GM21367 (cell line): ENCODE results near the gene IRX5.

ENCODE experiments used
- ATAC-seq: cut with Tn5 transposase; IDR thresholded peaks from one replicate; pipeline ENCODE4 v1.9.1; 2021; ENCODE audit not compliant: unreplicated experiment

IRX5 gene

DNA sequence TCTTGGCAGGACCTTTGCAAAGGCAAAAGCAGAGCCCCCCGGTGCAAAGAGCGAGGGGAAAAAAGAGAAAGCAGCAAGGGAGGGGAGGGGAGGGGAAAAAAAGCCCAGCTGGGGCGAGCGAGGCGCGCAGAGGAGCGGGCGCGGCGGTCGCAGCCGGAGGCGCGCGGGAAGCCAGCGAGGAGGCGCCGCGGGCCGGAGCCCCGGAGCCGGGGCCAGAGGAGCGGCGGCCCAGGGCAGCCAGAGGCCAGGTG, 129 bp downstream of the IRX5 start:
- no peak for ATAC-seq

DNA sequence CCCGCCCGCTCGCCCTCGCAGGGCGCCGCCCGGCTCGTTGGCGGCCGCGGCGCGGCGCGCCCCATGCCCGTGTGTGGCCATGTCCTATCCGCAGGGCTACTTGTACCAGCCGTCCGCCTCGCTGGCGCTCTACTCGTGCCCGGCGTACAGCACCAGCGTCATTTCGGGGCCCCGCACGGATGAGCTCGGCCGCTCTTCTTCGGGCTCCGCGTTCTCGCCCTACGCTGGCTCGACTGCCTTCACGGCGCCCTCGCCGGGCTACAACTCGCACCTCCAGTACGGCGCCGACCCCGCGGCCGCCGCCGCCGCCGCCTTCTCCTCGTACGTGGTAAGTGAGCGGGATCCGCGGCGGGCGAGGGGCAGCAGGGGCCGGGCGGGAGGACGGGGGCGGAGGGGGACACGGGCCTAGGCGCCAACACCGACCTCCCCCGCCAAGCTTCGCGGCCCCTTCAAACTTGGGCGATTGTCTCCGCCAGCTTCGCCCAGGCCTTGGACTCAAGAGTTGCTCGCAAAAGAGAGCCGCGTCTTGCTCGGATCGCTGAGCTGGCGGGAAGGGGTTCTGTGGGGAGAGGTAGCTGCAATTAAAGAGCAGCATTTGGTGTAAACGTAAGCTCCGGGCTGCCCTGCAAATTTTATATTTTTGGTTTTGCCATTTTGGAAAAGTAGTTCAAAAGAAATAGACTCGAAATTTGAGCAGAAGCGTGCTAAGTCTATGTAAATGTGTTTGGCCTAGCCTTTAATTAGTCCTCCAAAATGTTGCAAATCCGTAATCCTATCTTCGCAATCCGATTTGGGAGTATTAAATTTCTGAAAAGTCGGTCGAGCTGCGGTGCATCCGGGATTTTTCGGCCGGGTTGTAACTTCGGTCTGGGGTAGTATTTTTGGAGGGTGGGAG, 702 bp downstream of the IRX5 start:
- no peak for ATAC-seq

DNA sequence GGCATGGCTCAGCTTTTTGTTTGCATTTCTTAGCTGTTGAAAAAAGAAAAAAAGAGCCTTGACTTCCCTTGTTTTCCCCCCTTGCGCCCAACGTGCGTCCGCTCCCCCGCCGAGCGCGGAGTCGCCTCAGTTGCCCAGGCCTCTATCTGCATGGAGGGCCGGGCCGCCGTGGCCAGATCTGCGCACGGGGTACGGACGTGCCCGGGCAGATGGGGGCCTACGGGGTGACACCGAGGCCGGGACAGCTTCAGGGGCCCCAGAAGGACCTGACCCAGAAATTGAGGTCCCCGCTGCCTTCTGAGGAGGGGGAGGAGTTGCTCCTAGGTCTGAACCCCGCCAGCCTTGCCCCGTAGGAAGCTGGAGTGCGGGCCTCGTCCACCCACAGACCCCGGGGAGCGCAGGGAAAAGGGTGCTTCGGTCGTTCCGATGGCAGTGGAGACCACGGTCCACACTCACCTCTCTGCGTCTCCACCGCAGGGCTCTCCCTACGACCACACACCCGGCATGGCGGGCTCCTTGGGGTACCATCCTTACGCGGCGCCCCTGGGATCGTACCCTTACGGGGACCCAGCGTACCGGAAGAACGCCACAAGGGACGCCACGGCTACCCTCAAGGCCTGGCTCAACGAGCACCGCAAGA, 1.5 kb downstream of the IRX5 start:
- ATAC-seq: no peak

DNA sequence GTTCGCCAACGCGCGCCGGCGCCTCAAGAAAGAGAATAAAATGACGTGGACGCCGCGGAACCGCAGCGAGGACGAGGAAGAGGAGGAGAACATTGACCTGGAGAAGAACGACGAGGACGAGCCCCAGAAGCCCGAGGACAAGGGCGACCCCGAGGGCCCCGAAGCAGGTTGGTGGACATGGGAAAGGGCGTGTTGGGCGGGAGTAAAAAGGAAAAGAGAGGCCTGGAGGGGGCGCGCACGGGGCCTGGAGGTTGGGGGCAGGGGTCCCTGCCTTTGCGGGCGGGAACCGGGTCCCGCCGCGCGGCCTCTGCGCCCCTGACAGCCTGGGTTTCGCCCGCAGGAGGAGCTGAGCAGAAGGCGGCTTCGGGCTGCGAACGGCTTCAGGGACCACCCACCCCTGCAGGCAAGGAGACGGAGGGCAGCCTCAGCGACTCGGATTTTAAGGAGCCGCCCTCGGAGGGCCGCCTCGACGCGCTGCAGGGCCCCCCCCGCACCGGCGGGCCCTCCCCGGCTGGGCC, 2.1 kb downstream of the IRX5 start:
- ATAC-seq: no peak

DNA sequence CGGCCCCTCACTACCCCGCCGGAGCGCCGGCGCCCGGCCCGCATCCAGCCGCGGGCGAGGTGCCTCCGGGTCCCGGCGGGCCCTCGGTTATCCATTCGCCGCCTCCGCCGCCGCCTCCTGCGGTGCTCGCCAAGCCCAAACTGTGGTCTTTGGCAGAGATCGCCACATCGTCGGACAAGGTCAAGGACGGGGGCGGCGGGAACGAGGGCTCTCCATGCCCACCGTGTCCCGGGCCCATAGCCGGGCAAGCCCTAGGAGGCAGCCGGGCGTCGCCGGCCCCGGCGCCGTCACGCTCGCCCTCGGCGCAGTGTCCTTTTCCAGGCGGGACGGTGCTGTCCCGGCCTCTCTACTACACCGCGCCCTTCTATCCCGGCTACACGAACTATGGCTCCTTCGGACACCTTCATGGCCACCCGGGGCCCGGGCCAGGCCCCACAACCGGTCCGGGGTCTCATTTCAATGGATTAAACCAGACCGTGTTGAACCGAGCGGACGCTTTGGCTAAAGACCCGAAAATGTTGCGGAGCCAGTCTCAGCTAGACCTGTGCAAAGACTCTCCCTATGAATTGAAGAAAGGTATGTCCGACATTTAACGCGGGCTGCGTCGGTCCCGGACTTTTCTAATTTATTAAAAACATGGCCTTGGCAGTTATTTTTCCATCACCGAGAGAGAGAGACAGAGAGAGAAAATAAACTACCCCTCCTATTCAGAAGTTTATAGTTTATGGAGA, 2.8 kb downstream of the IRX5 start:
- ATAC-seq: no peak

DNA sequence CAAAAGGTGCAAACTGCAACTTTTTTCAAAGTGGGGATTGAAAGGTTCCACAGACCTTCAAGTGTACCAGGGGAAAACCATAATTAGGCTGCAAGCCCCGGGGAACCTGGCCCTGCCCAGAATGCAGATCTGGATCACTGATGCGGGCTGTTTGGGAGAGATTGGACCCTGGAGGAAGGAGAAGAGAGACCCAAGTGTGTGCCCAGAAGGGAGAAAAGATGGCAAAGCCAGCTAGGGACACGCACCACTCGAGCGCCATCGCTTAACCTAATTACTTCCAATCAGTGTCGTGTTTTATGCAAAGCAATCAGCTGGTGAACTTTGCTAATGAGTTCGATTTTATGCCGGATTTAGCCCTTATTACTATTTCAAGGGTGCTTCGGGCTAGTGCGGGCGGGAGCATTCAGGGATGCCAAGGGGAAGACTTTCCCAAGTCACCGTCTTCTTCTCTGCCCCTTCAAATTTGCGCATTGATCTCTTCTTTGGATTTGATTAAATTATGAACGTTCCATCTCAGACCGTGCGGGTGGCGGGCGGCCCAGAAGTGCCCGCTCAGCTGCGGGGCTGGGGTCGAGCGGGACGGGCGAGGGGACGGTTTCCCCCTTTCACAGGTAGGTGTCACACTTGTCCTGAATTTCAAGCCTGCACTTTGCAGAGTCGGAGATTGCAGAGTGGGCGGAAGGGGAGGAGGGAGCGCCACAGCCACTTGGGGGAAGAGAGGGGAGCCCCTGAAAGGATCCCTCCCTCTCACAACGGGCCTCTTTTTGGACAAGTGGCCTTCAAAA, 4.0 kb downstream of the IRX5 start:
- no peak for ATAC-seq

DNA sequence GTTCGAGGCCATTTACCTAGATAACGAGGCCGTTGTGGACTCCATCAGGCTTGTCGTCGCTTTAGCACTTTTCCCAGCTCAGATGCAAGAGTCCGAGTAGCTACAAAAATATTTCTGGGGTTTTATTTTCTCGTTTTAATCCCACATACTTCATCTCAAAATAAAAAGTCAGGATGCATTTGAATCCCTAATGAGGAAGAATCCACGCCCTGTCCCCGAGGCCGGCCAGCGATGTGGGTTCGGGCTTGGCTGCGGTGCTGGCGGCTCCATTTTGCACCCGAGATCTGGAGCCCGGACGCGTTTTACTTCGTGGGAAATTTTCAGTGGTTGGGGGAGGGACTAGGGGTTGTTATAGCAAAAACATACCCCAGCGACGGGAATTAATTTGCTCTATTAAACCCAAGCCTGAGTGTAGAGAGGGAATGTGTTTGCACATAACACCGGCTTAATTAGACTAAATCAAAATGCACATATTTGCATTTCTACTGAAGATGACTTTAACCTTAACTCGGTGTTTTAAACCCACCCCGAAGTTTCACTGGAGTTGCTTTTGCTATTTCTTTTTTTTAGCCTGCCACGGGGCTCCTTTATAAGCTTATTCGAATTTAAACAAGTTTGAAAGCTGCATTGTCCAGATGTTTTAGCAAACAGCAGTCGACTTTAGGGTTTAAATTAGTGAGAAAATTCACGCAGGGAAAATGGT, 4.8 kb downstream of the IRX5 start:
- no peak for ATAC-seq

DNA sequence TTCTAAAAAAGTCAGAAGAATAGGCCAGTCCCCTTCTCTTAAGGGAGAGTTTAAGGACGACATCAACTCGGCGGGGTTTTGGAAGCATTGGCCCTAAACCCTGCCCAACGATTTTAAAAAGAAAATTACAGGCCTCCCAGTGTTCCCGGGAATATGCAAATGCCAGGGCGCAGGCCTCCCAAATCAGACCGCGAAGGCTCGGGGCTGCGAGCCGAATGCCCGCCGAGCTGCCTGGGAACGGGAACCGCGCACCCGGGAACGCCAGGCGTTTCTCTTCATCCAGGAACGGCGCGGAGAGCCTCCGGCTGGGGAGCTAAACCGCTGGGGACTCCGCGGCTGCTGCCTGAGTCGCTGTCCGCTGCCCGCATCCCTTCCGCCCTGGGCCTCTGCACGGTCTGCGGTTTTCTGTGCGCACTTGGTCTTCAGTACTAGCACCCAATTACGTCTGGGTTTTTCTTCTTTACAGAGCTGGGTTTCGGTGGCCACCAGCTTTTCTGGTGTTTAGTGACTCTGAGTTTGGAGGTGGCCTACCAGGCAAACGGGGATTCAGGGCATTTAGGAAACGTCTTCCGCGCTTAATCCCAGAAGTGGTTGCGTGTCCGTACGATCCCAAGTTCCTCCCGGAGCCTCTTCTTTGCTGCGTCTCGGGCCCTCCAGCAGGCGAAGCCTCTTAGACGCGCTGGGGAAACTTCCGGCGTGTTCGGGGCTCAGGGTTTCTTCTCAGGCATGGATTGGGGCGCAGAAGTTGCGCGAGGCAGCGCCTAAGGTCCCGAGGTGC, 5.7 kb downstream of the IRX5 start:
- no peak for ATAC-seq

DNA sequence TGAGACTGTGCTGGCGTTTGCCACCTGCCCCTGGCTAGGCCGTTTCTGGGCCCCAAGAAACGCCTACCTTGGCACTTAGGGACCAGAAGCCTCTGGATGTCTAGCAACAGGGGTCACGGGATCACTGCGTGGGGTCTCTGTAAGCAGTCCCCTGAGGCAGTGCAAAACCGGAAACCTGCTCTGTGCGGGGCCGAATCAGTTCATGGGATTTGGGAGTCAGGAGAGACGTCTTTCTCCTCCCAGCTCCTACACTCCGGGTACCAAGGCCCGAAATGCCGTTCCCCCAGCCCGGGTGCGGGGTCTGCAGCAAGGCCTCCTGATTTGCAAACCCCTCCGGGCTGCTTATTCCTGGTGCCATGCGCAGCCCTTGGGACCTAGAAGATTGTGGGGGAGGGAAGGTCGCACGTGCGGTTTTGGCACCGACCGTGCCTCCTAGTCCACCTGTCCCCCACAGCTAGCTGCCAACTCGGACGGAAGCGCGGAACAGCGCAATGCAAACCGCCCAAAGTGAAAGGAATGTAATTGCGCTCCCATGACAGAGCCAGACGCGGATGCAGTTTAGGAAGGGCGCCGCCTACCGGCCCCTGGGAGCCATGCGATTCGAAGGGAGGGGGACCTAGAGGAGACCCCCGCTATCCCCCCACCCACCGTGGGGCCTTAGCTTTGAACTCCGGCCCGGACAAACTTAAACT, 6.5 kb downstream of the IRX5 start:
- no peak for ATAC-seq

DNA sequence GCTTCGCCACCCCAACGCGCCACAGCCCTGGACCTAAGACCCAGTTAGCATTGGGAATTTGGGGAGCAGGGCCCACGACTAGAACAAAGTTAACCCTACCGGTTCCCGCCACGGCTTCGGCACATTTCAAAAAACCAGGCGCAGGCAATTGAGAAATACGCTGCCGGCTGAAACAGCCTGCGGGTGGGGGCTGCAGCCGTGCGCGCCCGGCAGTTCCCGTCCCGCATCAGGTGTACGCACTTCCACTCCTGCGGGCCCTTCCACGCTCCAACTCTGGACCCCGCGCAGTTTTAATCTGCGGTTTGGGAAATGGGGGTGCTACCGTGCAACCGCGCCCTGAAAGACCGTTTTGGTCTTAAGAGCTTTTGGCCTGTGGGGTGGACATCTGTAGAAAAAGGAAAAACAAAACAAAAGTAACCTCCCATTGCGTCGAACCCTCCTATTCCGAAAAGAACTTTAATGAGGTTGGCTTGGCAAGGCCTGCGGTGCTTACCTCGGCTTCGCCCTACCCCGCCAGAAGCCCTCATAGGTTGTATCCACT, 7.1 kb downstream of the IRX5 start:
- ATAC-seq: no peak

DNA sequence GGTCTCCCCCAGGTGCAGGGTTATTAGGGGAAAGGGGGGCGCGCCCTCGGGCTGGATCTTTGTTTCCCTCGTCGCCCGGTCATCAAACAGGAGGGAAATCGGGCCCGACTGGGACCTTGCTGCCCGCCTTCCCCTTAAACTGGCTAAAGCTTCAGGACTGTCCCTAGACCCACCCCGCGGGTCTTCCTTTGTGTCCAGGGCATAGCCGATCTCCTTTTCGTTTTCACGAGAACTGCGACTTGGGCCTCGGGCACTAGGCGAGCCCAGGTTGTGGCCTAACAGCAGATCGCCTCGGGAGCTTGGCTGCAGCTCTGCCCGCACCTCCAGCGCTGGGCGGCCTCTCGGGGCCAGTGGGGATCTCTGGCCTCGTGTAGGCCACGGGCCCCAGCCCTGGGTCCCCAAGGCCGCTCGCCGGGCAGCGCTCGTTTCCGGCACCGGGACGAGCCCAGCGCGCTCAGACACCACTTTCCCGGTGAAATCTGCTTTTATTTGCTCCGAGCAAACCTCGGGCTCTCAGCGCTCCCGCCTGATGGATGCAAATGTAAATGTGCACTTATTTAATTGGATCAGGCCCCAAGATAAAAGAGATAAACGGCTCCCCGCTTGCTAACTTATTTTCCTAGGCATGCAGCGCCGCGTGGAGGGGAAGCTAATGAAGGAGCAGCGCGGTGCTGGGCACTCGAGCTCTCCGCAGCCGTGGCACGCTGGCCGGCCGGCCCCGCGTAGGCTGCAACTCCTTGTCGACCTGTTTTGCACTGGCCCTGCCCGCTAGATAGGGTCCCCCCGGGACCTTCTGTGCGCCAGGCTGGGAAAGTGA, 7.8 kb downstream of the IRX5 start:
- ATAC-seq: no peak

DNA sequence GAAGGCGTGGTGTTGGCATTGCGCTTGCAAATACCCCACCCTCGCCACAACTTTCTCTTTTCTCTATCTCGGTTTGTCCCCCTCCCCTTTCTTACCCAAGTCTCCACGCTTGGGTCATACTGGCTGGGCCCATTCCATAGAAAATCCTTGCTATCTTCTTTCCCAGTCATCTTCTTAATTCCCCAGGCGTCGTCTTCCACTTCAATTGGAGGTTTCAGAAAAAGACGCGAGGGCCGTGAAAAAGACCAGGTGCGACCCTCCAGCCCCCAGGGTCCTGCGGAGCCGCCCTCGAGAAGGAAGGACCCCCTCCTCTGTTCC, 8.3 kb downstream of the IRX5 start:
- no peak for ATAC-seq

DNA sequence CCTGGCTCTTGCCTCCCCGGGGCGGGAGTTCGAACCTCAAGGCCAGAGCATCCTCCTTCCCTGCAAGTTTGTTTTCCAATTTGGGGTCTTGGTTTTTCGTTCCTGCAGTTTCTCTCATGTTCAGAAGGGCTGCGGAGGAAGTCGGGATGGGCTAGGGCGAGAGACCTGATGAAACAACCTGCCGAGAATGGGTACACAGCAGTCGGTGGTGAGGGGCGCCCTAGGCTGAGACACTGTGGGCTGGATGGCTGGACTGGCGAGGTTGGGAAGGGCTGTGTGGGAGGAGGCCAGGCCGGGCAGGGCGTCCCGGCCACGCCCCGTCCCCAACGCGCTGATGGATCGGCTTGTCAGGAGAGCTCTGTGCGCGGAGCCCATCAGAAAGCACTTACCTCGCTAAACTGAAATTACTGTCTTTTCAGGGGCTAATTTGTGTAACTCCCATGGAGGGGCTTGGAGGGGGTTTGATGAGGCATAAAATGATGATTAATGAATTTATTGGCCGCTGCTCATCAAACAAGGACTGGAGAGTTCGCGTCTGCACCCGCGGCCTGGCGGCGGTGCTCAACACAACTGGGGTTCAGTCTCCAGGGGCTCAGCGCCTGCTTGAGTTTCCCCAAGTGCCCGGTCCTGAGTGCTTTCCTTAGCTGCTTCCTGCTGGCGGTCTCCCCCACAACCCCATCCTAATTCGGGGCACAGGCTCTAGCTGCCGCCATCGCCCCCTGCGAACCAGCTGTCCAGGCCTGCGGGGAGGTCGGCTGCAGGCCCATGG, 9.0 kb downstream of the IRX5 start:
- ATAC-seq: no peak

DNA sequence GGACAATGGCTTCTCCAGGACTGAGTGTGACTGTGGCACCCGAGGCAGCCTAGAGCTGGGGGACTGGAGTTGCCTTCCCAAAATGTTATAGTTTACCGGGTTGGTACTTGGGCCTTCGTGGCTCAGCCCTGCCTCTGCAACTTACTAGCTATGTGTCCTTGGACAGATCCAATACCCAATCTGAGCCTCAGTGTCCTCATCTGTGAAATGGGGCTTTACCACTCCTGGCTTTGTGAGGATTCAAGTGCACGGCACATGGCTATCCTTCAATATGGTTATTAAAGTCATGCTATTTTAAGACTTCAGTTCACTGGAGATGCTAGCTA, 9.6 kb downstream of the IRX5 start:
- ATAC-seq: no peak

DNA sequence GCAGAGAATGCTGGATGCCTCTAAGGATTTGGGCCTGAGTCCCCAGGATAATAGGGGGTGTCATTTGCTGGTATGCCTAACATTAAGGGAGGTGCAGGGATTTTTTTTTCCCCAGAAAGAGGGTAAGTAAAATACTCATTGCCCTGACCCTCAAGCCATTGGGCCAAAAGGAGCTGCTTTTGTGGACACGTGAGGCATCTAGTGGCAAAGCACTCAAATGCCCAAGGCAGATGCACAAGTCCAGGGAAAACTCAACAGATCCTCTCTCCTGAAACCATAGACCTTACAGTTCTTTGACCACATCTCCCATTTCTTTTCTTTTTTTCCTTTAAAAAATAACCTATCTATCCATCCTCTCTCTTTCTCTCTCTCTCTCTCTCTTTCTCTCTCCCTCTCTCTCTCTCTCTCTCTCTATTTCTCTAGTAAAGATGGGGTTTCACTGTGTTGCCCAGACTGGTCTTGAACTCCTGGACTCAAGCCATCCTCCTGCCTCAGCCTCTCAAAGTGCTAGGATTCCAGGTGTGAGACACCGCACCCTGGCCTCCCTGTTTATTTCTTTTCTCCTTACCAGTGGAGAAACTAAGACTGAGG, 11.8 kb downstream of the IRX5 start:
- ATAC-seq: no peak

DNA sequence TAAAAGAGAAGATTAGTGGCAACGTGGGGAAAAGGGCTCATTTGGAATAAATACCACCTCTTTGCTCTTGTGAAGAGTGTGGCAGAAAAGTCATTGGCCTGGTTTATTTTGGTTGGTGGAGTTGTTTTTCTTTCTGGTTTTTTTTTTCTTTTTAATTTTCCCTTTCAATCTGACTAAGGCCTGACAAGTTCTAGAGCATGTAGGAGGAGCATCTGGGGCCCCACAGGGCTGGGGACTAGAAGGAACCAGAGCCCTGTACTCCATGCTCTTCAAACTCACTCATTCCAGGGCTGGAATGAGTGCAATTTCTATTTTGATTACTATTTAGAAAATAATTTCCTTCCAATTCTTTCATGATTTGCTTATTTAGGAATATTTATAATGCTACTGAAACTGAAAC, 13.3 kb downstream of the IRX5 start:
- ATAC-seq: no peak

DNA sequence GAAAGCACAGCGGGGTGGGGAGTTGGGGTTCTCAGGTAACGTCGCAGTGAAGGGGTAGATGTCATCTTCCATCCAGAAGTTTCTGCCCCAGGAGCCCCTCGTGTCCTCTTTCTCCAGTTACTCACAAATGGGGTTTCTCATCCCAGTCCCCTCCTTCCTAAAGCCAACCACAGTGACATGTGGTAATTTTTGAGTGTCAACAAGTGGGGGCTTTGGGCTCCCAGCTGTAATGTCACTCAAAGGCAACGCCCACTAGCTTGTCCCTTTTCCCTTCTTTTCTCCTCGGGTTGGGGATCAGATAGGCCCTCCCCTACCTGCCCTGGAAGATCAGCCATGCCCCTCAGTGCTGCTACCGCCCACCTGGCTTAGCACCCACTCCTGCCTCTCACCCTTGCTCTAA, 14.4 kb downstream of the IRX5 start:
- no peak for ATAC-seq
